Posterior cingulate gyrus (tissue), 11 donors: ENCODE results near the gene TRPC3.
A peak's percentile ranks its signal among the peaks of the same experiment; 100 is the strongest.
"Not testable (repeated sequence)": the region's sequence is repeated elsewhere in the genome, so short reads cannot be mapped to it uniquely, and the experiment has no call there.

Source experiments
- DNase-seq, 10 donors: peaks; one replicate each; pipeline versions ENCODE4 v3.0.0 to v3.0.0-alpha.2; 2020 to 2021; ENCODE audit warnings: mixed read lengths in 3 of 10
- intact Hi-C: fragments of 100-400 bp; cut with DNase I; formaldehyde crosslinking; loops from one replicate; pipeline ENCODE4 v1.15.1; 2023

Gene TRPC3

GRCh38 chr4:121950212-121950679 lies 1.6 kb downstream of the TRPC3 start:
- intact Hi-C loops: loop anchor here (2.0 kb wide), 1 partner anchor 627 kb away; no protein-coding TSS in a partner anchor
- peak; percentile 58 to 96 (median 81) for DNase-seq

DNA sequence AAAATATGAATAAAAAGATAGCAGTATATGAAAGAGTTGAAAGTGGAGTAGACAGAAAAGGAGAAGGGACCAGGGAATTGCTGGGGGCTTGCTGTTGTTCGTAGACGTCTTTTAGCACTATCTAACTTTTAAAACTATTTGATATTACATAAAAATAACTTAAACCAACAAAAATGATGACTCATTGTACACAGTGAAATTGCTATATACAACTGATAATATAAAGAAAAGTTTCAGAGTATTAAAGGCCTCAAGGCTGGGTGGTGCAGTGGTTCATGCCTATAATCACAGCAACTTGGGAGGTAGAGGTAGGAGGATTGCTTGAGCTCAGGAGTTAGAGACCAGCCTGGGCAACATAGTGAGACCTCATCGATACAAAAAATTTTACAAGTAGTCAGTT lies 5.2 kb downstream of the TRPC3 start:
- no peak for DNase-seq
- intact Hi-C loops: no loop called here

DNA sequence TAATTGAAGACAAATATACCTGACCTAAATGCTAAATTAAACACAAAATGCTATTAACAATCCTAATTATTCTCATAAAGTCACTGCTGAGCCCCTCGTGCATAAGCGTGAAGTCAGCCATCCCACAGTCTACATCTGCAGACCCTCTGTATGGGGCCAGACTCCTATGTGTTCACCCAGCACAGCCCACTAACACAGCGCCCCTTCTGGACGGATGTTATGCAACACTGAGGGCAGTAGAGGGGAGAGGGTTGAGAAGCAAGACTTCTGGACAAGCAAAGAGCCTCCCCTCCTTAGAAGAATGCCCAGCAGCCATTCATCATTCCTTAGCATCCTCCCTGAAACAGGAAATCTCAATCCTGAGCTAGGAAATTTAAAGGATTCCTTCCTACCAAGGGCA lies 7.9 kb downstream of the TRPC3 start:
- no peak for DNase-seq
- intact Hi-C loops: no loop called here

GRCh38 chr4:121939690-121940089 lies 12.2 kb downstream of the TRPC3 start:
- intact Hi-C loops: no loop called here
- no peak for DNase-seq

DNA sequence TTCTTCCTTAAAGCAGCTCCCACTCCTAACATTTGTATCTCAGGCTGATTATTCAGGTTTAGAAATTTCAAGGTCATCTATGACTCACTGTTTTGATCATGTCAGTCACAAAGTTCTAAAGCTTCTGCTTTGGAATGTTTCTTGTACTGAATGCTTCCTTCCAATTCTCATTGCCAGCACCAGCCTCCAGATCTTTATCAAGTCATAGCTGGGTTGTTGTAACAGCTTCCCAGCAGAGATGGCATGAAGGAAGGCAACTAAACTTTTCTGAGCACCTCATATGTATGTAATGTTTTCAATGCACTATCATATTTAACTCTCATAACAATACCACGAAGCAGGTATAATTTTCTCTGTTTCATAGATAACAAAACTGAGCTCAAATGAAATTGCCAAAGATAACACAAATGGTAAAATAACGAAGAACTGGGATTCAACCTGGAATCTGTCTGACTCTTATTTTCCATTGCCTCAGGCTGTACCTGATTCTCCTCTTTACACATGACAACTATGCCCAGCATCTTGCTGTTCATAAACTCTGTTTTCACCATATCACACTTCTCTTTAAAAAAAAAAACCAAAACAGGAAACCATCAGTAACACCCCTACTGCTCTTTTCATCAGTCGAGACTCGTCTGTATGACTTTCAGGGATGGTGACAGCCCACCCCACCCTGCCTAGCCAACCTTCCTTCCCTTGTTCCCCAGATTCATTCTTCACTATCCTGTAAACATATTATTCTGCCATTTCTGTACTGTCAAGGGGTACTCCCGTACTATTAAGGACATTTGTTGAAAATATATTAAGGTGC lies 13.4 kb downstream of the TRPC3 start:
- intact Hi-C loops: no loop called here
- DNase-seq: no peak

DNA sequence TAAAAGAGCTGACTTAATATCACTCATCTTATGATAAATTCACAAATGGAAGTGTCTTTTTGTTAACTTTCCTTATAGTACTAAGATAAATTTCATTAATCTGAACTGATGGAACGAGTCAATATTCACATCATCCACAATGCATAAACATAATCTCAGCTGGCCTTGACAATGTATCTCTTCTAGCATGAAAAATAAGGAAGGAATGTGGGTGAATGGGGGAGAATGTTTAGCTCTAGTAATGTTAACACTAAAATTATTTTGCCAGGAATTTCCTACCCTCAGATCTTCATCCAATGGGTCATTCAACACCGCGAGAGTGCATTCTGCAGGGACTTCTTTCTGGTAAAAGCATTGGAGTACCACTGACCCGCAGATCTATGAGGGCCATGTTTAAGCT lies 15.8 kb downstream of the TRPC3 start:
- DNase-seq: no peak
- intact Hi-C loops: no loop called here

GRCh38 chr4:121934635-121935034 lies 17.2 kb downstream of the TRPC3 start:
- intact Hi-C loops: no loop called here
- no peak for DNase-seq

DNA sequence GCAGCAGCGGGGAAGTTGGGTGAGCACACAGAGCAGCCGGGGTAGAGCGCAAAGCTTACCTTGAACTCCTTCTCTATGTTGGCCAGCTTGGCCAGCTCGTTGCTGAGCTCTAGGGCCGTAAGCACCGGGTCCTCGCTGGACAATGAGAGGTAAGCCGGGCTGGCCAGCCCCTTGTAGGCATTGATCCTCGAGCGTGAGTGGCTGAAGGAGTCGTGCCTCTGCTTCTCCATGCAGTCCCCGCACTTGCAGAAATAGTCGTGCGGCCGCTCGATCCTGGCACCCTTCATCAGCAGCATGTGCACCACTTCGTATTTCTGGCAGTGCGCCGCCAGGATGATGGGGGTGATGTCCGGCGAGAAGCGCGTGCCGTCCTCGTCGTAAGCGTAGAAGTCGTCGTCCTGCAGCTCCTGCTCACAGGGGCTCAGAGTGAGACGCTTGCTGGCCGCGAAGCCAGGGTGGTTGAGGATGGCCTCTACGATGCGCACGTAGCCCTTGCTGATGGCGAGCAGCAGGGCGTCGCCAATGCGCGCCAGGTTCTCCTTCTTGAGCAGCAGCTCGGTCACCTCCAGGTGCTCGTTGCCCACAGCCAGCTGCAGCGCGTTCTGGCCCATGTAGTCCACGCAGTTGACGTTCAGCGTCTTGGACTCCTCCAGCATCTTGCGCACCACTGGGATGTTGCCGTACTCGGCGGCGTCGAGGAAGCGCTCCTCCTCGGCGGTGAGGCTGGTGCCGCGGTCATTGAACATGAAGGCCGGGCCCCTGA lies 19.5 kb downstream of the TRPC3 start:
- DNase-seq: peak in 4 of 10 donors; percentile 24 to 80 (median 70)
- intact Hi-C loops: no loop called here

GRCh38 chr4:121930304-121930703 lies 21.6 kb downstream of the TRPC3 start:
- intact Hi-C loops: no loop called here
- no peak for DNase-seq

GRCh38 chr4:121927948-121928347 lies 23.9 kb downstream of the TRPC3 start:
- intact Hi-C loops: no loop called here
- no peak for DNase-seq

DNA sequence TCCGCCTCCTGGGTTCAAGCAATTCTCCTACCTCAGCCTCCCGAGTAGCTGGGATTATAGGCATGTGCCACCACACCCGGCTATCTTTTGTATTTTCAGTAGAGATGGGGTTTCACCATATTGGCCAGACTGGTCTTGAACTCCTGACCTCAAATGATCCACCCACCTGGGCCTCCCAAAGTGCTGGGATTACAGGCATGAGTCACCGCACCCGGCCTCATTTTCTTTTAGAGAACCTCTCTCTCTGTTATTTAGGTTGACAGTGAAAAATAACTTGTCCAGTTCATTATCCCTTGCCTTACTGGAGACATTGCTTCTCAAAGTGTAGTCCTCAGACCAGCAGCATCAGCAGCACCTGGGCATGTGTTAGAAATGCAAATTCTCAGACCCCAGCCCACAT lies 25.4 kb downstream of the TRPC3 start:
- DNase-seq, intact Hi-C loops: not testable (repeated sequence)

DNA sequence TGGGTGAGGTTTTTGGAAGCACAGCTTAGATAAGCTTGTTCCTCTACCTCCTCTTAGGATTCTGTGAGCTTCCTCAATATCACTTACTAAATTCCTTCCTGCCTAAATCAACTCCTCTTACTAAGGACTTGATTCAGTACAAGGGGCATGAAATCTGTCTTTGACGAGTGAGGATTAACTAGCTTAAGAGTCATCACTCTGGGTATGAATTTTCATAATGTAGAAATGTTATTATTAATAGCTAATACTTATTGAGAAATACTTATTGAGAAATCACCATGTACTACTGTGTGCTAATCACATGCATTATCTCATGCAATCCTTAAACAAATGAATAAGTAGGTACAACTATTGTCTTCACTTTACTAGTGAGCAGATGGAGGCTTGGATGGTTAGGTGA lies 28.6 kb downstream of the TRPC3 start:
- DNase-seq: no peak
- intact Hi-C loops: no loop called here

- intact Hi-C loops: no loop called here
- no peak for DNase-seq
Measured at GRCh38 chr4:121913667-121914066, 38.2 kb downstream of the TRPC3 start.

- intact Hi-C loops: no loop called here
- no peak for DNase-seq
Measured at GRCh38 chr4:121908346-121908745, 43.5 kb downstream of the TRPC3 start.

DNA sequence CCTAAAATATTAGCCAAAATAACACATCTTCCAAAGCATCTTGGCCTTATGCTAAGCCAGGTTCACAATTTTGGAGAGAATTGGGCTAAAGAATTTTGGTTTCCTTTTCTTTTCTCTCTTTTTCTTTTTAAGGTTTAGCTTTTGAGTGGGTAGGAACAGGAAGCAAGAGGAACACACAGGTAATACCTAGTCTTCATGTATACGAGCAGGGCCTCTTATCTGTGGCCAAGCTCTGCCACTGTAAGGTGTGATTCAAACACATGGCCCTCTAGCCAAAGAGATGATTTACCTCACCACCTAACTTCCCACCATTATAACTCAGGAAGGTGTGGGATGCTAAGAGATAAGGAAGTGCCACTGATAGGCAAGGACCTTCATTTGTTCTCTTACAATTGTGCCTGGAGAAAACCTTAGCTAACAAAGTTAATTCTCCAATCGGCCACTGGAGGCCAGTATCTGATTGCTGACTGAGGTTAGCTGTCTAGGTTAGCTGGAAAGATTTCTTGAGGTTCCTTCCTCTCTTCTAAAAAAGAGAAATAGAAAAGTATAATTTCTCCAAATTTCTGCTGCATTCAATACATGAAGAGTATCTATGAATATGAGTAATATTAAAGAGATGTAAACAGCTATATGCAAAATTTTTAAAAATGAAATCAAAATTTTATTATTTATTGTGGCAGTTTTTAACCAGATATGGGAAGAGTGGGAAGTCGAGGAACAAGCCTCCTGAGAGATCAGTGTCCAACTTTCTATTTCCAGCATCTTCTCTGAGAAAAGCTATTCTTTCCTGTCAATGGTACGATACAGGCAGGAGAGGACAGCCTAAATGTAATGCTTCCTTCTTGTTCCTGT lies 51.5 kb downstream of the TRPC3 start:
- intact Hi-C loops: loop anchor here (2.0 kb wide), 1 partner anchor 676 kb away; no protein-coding TSS in a partner anchor
- peak in 5 of 10 donors; percentile 15 to 47 (median 27) for DNase-seq

GRCh38 chr4:121898150-121898549 lies 53.7 kb downstream of the TRPC3 start:
- no peak for DNase-seq
- intact Hi-C loops: no loop called here

- DNase-seq: no peak
- intact Hi-C loops: no loop called here
Measured at GRCh38 chr4:121888134-121888533, 63.7 kb downstream of the TRPC3 start.

- intact Hi-C loops: no loop called here
- no peak for DNase-seq
Measured at GRCh38 chr4:121885115-121885514, 66.7 kb downstream of the TRPC3 start.

DNA sequence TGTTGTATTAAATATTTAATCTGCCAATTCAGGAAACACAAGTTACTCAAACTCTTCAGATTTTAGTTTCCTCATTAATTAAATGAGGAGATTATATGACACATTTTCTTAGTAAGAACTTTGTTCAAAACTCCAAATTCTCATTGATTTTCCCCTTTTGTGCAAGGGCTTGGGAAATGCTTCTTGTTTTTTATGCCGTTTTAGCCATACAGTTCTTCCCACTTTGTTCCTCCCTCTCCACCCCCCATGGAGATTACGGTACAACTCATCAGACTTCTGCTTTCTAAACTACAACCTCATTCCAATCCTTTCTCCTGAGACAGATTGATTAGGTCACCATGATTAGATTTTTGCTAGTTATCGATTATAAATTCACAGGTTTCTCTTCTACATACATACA lies 70.7 kb downstream of the TRPC3 start:
- intact Hi-C loops: no loop called here
- no peak for DNase-seq

- intact Hi-C loops: no loop called here
- no peak for DNase-seq
Measured at GRCh38 chr4:121879135-121879534, 72.7 kb downstream of the TRPC3 start.
